Neural cell (in vitro differentiated cells): ENCODE measurements around the gene TMEM43. TPM values are rescaled to one million over a fixed set of nuclear protein-coding genes. Genes with fewer than 3 reads are reported as not detected.

Experiments
- H2AFZ ChIP-seq: fragments of 200-600, 300-800 bp; sonication (generic), shearing (Covaris generic); 2 replicates; pipeline ENCODE4 v1.6.0; 2014; ENCODE audit warnings: low read depth, mild to moderate bottlenecking, antibody characterized with exemption, low read length, moderate library complexity
- H3F3A ChIP-seq: fragments of 200-600 bp; shearing (Covaris generic); 2 replicates; pipeline ENCODE4 v1.6.1; 2016; ENCODE audit warnings: mild to moderate bottlenecking, moderate library complexity, mixed read lengths, antibody characterized with exemption, low read length; ENCODE audit not compliant: insufficient read depth, poor library complexity, severe bottlenecking
- H3K27ac ChIP-seq: fragments of 200-600, 300-800 bp; sonication (generic), shearing (Covaris generic); 2 replicates; pipeline ENCODE4 v1.5.1; 2014; ENCODE audit warnings: mild to moderate bottlenecking, low read length, moderate library complexity
- H3K27me3 ChIP-seq: fragments of 300-800, 200-600 bp; sonication (generic), shearing (Covaris generic); 2 replicates; pipeline ENCODE4 v1.6.0; 2014; ENCODE audit warnings: mild to moderate bottlenecking, low read depth, low read length, moderate library complexity; ENCODE audit not compliant: insufficient read depth
- H3K36me3 ChIP-seq: fragments of 300-800, 200-600 bp; sonication (generic), shearing (Covaris generic); 2 replicates; pipeline ENCODE4 v1.5.1; 2014; ENCODE audit warnings: mild to moderate bottlenecking, antibody characterized with exemption, low read length, moderate library complexity; ENCODE audit not compliant: insufficient read depth
- H3K4me2 ChIP-seq: fragments of 300-800, 200-600 bp; sonication (generic), shearing (Covaris generic); 2 replicates; pipeline ENCODE4 v1.6.0; 2014; ENCODE audit warnings: mild to moderate bottlenecking, low read length
- H3K4me3 ChIP-seq: fragments of 300-800, 200-600 bp; sonication (generic), shearing (Covaris generic); 2 replicates; pipeline ENCODE4 v1.5.1; 2014; ENCODE audit warnings: mild to moderate bottlenecking, low read length, moderate library complexity
- H3K79me2 ChIP-seq: fragments of 200-600 bp; shearing (Covaris generic); replicated peaks from 2 replicates; pipeline ENCODE4 v1.6.0; 2014; ENCODE audit warnings: mild to moderate bottlenecking, low read length, moderate library complexity; ENCODE audit not compliant: insufficient read depth
- H3K9ac ChIP-seq: fragments of 300-800, 200-600 bp; sonication (generic), shearing (Covaris generic); 2 replicates; pipeline ENCODE4 v1.6.1; 2016; ENCODE audit warnings: mild to moderate bottlenecking, low read length, mixed read lengths
- H3K9me2 ChIP-seq: fragments of 200-600 bp; shearing (Covaris generic); 2 replicates; pipeline ENCODE4 v1.6.1; 2016; ENCODE audit warnings: mild to moderate bottlenecking, low read length, mixed read lengths; ENCODE audit not compliant: insufficient read depth
- H3K9me3 ChIP-seq: fragments of 200-600, 300-800 bp; sonication (generic), shearing (Covaris generic); 2 replicates; pipeline ENCODE4 v1.6.1; 2016; ENCODE audit warnings: mild to moderate bottlenecking, mixed run types, low read length, moderate library complexity, mixed read lengths
- H4K20me1 ChIP-seq: fragments of 200-600 bp; shearing (Covaris generic); 2 replicates; pipeline ENCODE4 v1.6.1; 2016; ENCODE audit warnings: mild to moderate bottlenecking, mixed run types; ENCODE audit not compliant: insufficient read depth
- EP300 ChIP-seq: fragments of 450-650 bp; conservative IDR thresholded peaks from 2 replicates; pipeline ENCODE4 v1.6.1; 2014; ENCODE audit warnings: antibody characterized with exemption, mild to moderate bottlenecking, moderate library complexity; ENCODE audit not compliant: poor library complexity, severe bottlenecking
- EZH2 ChIP-seq: fragments of 200-600, 300-800 bp; shearing (Covaris generic), sonication (generic); IDR thresholded peaks from 2 replicates; pipeline ENCODE4 v1.6.1; 2014; ENCODE audit warnings: antibody characterized with exemption, low read length, borderline replicate concordance, mild to moderate bottlenecking; ENCODE audit not compliant: insufficient read depth, poor library complexity, severe bottlenecking
- MXI1 ChIP-seq: fragments of 450-650 bp; conservative IDR thresholded peaks from 2 replicates; pipeline ENCODE4 v1.6.1; 2014; ENCODE audit warnings: antibody characterized with exemption, mild to moderate bottlenecking; ENCODE audit not compliant: poor library complexity, severe bottlenecking
- POLR2AphosphoS5 ChIP-seq: IDR thresholded peaks from 2 replicates; pipeline ENCODE4 v1.6.1; 2012
- RAD21 ChIP-seq: fragments of 450-650 bp; conservative IDR thresholded peaks from 2 replicates; pipeline ENCODE4 v1.6.1; 2014; ENCODE audit warnings: antibody characterized with exemption, mild to moderate bottlenecking, moderate library complexity
- SMC3 ChIP-seq: fragments of 450-650 bp; conservative IDR thresholded peaks from 2 replicates; pipeline ENCODE4 v1.6.1; 2014; ENCODE audit warnings: antibody characterized with exemption, mild to moderate bottlenecking, moderate library complexity; ENCODE audit not compliant: poor library complexity
- TAF1 ChIP-seq: IDR thresholded peaks from 2 replicates; pipeline ENCODE4 v1.6.1; 2012; ENCODE audit warnings: low read depth
- polyA plus RNA-seq: library from polyadenylated mRNA; depleted of rRNA; stranded (reverse); fragments of >200 nt; gene quantifications from 2 replicates; pipeline ENCODE4 v1.2.3, GENCODE V29; 2014
- TF ChIP-seq, protein P1 (sequence below): fragments of 450-650 bp; IDR thresholded peaks from 2 replicates; pipeline ENCODE4 v1.5.1; 2014; ENCODE audit warnings: antibody characterized with exemption, mild to moderate bottlenecking, moderate library complexity; ENCODE audit not compliant: poor library complexity, severe bottlenecking
- TF ChIP-seq, protein P2 (sequence below): IDR thresholded peaks from 2 replicates; pipeline ENCODE4 v1.6.1; 2012; ENCODE audit warnings: borderline replicate concordance

Gene TMEM43
- polyA plus RNA-seq, 1 donor from 2014 or later: 61.3 TPM

DNA sequence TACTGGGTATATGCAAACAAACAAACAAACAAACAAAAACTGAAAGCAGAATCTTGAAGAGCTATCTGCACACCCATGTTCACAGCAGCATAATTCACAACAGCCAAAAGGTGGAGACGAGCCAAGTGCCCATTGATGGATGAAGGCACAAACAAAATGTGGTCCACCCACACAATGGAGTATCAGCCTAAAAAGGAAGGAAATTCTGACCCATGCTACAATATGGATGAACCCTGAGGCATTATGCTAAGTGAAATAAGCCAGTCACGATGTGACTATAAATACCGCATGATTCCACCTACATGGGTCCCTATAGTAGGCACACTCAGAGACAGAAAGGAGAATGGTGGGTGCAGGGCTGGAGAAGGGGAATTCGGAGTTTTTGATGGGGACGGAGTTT lies 29.4 kb downstream of the TMEM43 start:
- H3F3A ChIP-seq: no peaks in the 10 kb centered on the region
- no peaks in the 10 kb centered on the region for H3K27me3 ChIP-seq
- H4K20me1 ChIP-seq: no peaks in the 10 kb centered on the region
- no peaks in the 10 kb centered on the region for H3K9me2 ChIP-seq
- no peaks in the 10 kb centered on the region for H3K9me3 ChIP-seq
- no peak overlapping the region for H3K4me2 ChIP-seq
- H3K27ac ChIP-seq: no peak overlapping the region
- H3K36me3 ChIP-seq: peaks cover 19% of the 10 kb centered on the region
- H2AFZ ChIP-seq: no peak overlapping the region
- H3K79me2 ChIP-seq: no peaks in the 10 kb centered on the region
- H3K4me3 ChIP-seq: no peak overlapping the region
- TF ChIP-seq MXI1 (no peak), TAF1 (no peak), SMC3 (no peak), EP300 (no peak), EZH2 (no peak), RAD21 (no peak), POLR2AphosphoS5 (no peak)
- TF ChIP-seq, protein P1, sequence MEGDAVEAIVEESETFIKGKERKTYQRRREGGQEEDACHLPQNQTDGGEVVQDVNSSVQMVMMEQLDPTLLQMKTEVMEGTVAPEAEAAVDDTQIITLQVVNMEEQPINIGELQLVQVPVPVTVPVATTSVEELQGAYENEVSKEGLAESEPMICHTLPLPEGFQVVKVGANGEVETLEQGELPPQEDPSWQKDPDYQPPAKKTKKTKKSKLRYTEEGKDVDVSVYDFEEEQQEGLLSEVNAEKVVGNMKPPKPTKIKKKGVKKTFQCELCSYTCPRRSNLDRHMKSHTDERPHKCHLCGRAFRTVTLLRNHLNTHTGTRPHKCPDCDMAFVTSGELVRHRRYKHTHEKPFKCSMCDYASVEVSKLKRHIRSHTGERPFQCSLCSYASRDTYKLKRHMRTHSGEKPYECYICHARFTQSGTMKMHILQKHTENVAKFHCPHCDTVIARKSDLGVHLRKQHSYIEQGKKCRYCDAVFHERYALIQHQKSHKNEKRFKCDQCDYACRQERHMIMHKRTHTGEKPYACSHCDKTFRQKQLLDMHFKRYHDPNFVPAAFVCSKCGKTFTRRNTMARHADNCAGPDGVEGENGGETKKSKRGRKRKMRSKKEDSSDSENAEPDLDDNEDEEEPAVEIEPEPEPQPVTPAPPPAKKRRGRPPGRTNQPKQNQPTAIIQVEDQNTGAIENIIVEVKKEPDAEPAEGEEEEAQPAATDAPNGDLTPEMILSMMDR: no peak
- H3K9ac ChIP-seq: no peak overlapping the region

DNA sequence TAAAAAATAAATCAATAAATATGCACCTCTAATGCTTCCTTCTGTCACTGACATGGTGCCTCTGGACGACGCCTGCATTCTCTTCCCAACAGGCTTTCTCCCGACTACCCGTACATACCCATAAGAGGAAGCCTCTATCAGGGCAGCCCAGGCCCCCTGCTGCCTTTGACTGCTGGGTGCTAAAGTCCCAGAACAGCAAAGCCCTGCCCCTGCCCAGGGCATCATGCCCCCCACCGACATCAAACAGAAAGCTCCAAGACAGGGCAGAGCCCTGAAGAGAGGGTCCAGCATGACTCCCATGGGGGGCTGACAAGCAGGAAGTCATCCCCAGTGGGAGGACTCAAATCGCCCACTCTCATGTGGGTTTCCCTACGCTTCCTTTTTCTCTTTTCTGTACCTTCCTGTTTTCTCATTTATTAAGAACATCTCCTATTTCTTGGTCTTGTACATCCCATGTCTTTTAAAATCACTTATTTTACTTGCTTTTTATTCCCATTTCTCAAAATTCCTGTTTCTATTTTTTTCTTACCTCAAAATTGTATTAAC lies 30.1 kb downstream of the TMEM43 start:
- no peaks in the 10 kb centered on the region for H3K79me2 ChIP-seq
- H3K27me3 ChIP-seq: no peaks in the 10 kb centered on the region
- H3K27ac ChIP-seq: no peak overlapping the region
- no peaks in the 10 kb centered on the region for H3K9me3 ChIP-seq
- no peaks in the 10 kb centered on the region for H3K9me2 ChIP-seq
- H3K9ac ChIP-seq: no peak overlapping the region
- no peak overlapping the region for H2AFZ ChIP-seq
- H3F3A ChIP-seq: no peaks in the 10 kb centered on the region
- peaks cover 26% of the 10 kb centered on the region for H3K36me3 ChIP-seq
- no peak overlapping the region for H3K4me2 ChIP-seq
- TF ChIP-seq RAD21 (no peak), POLR2AphosphoS5 (no peak)
- TF ChIP-seq, protein P2, sequence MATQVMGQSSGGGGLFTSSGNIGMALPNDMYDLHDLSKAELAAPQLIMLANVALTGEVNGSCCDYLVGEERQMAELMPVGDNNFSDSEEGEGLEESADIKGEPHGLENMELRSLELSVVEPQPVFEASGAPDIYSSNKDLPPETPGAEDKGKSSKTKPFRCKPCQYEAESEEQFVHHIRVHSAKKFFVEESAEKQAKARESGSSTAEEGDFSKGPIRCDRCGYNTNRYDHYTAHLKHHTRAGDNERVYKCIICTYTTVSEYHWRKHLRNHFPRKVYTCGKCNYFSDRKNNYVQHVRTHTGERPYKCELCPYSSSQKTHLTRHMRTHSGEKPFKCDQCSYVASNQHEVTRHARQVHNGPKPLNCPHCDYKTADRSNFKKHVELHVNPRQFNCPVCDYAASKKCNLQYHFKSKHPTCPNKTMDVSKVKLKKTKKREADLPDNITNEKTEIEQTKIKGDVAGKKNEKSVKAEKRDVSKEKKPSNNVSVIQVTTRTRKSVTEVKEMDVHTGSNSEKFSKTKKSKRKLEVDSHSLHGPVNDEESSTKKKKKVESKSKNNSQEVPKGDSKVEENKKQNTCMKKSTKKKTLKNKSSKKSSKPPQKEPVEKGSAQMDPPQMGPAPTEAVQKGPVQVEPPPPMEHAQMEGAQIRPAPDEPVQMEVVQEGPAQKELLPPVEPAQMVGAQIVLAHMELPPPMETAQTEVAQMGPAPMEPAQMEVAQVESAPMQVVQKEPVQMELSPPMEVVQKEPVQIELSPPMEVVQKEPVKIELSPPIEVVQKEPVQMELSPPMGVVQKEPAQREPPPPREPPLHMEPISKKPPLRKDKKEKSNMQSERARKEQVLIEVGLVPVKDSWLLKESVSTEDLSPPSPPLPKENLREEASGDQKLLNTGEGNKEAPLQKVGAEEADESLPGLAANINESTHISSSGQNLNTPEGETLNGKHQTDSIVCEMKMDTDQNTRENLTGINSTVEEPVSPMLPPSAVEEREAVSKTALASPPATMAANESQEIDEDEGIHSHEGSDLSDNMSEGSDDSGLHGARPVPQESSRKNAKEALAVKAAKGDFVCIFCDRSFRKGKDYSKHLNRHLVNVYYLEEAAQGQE: no peak
- no peaks in the 10 kb centered on the region for H4K20me1 ChIP-seq
- no peak overlapping the region for H3K4me3 ChIP-seq

DNA sequence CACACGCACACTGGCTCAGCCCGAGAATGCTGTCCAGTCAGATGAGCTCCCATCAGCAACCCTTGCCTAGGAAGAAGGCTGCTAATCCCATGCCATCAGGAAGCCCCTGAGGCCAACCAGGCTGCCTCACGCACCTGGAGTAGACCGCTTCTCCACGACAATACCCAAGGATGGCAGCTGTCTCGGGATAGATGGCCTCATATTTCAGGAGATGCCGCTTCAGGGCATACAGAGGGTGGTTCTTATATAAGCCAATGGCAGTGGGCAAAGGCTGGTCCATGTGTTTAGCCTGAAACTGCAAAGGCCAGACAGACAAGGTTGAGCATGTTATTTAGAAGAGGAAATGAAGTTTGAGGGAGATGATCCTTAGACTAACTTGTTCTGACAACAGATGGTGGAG lies 31.3 kb downstream of the TMEM43 start:
- H3K36me3 ChIP-seq: peaks cover 33% of the 10 kb centered on the region
- H3K4me3 ChIP-seq: no peak overlapping the region
- no peak overlapping the region for H3K9ac ChIP-seq
- no peak overlapping the region for H3K4me2 ChIP-seq
- no peaks in the 10 kb centered on the region for H3F3A ChIP-seq
- no peaks in the 10 kb centered on the region for H3K9me3 ChIP-seq
- no peaks in the 10 kb centered on the region for H4K20me1 ChIP-seq
- H3K27ac ChIP-seq: no peak overlapping the region
- no peak overlapping the region for H2AFZ ChIP-seq
- no peaks in the 10 kb centered on the region for H3K9me2 ChIP-seq
- no peak for TF ChIP-seq POLR2AphosphoS5
- no peak for TF ChIP-seq EZH2
- no peaks in the 10 kb centered on the region for H3K27me3 ChIP-seq
- no peaks in the 10 kb centered on the region for H3K79me2 ChIP-seq
